WTC11 (cell line): ENCODE data around the gene DDI1. TPM values are rescaled to one million over a fixed set of nuclear protein-coding genes. Genes with fewer than 3 reads are reported as not detected.
A peak's percentile ranks its signal among the peaks of the same experiment; 100 is the strongest.

Experiments
- ATAC-seq: fragments of 200-7000 bp; cut with Tn5 transposase; 2 replicates; pipeline ENCODE4 v1.10.0; 2021; ENCODE audit warnings: mild to moderate bottlenecking, moderate library complexity
- CTCF ChIA-PET: fragments of 300-600 bp; sonication (Branson Sonifier 250); formaldehyde crosslinking; loops from one replicate; lab custom pipeline; 2021; ENCODE audit warnings: antibody characterized with exemption; lab: Charles Lee
- POLR2A ChIA-PET: fragments of 350-600 bp; sonication (Branson Sonifier 250); formaldehyde crosslinking; loops from one replicate; lab custom pipeline; 2021; ENCODE audit warnings: antibody characterized with exemption; lab: Charles Lee
- DNase-seq: peaks from one replicate; pipeline ENCODE4 v3.0.0; 2021; ENCODE audit warnings: low spot score
- H3K27ac Mint-ChIP-seq: 2 replicates; pipeline ENCODE4 v1.8.0; 2021; ENCODE audit warnings: mixed read lengths
- H3K27me3 Mint-ChIP-seq: 2 replicates; pipeline ENCODE4 v1.8.0; 2021; ENCODE audit warnings: low read depth, mild to moderate bottlenecking, moderate library complexity, mixed read lengths
- H3K36me3 Mint-ChIP-seq: 2 replicates; pipeline ENCODE4 v1.8.0; 2021; ENCODE audit warnings: mixed read lengths
- H3K4me1 Mint-ChIP-seq: 2 replicates; pipeline ENCODE4 v1.8.0; 2022; ENCODE audit warnings: mixed read lengths
- H3K4me3 Mint-ChIP-seq: 2 replicates; pipeline ENCODE4 v1.8.0; 2021; ENCODE audit warnings: mild to moderate bottlenecking, moderate library complexity, mixed read lengths
- H3K9me3 Mint-ChIP-seq: 2 replicates; pipeline ENCODE4 v1.8.0; 2021; ENCODE audit warnings: mixed read lengths
- ATF3 ChIP-seq: sonication (generic); formaldehyde crosslinking; conservative IDR thresholded peaks from 2 replicates; pipeline ENCODE4 v1.8.1; 2022; ENCODE audit warnings: mild to moderate bottlenecking, missing genetic modification reagents
- E2F4 ChIP-seq: sonication (generic); formaldehyde crosslinking; IDR thresholded peaks from 2 replicates; pipeline ENCODE4 v1.8.1; 2022; ENCODE audit warnings: low read depth, mild to moderate bottlenecking, moderate library complexity, missing genetic modification reagents, borderline replicate concordance
- ELF4 ChIP-seq: sonication (generic); formaldehyde crosslinking; IDR thresholded peaks from 2 replicates; pipeline ENCODE4 v1.8.1; 2022; ENCODE audit warnings: low read depth, mild to moderate bottlenecking, moderate library complexity, missing genetic modification reagents
- FOXK1 ChIP-seq: sonication (generic); formaldehyde crosslinking; IDR thresholded peaks from 2 replicates; pipeline ENCODE4 v1.8.0; 2022; ENCODE audit warnings: mild to moderate bottlenecking, moderate library complexity, missing genetic modification reagents
- HMGA2 ChIP-seq: fragments of 250-450 bp; sonication (Bioruptor Pico); IDR thresholded peaks from 2 replicates; pipeline ENCODE4 v1.4.0; 2021; ENCODE audit warnings: mild to moderate bottlenecking, moderate library complexity
- MLX ChIP-seq: sonication (generic); formaldehyde crosslinking; IDR thresholded peaks from 2 replicates; pipeline ENCODE4 v1.8.1; 2023; ENCODE audit warnings: mild to moderate bottlenecking, missing genetic modification reagents, moderate library complexity
- PRRX2 ChIP-seq: fragments of 250-450 bp; sonication (Bioruptor Pico); IDR thresholded peaks from 2 replicates; pipeline ENCODE4 v1.8.0; 2021; ENCODE audit warnings: mild to moderate bottlenecking
- SMAD3 ChIP-seq: sonication (generic); formaldehyde crosslinking; IDR thresholded peaks from 2 replicates; pipeline ENCODE4 v1.8.0; 2022; ENCODE audit warnings: missing genetic modification reagents, mild to moderate bottlenecking, borderline replicate concordance
- ZNF263 ChIP-seq: sonication (generic); formaldehyde crosslinking; IDR thresholded peaks from 2 replicates; pipeline ENCODE4 v1.8.1; 2022; ENCODE audit warnings: low read depth, mild to moderate bottlenecking, moderate library complexity, missing genetic modification reagents
- ZNF416 ChIP-seq: fragments of 250-450 bp; sonication (Bioruptor Pico); IDR thresholded peaks from 2 replicates; pipeline ENCODE4 v1.9.0; 2021; ENCODE audit warnings: mild to moderate bottlenecking, inconsistent platforms
- ZNF532 ChIP-seq: fragments of 250-450 bp; sonication (Bioruptor Pico); IDR thresholded peaks from 2 replicates; pipeline ENCODE4 v1.9.0; 2021; ENCODE audit warnings: mild to moderate bottlenecking, borderline replicate concordance
- total RNA-seq: library from RNA; stranded (reverse); gene quantifications from 3 replicates; pipeline ENCODE4 v1.2.3, GENCODE V29; 2021
- TF ChIP-seq, protein P1 (sequence below): sonication (generic); formaldehyde crosslinking; IDR thresholded peaks from 2 replicates; pipeline ENCODE4 v1.8.1; 2022; ENCODE audit warnings: low read depth, missing genetic modification reagents, borderline replicate concordance
- TF ChIP-seq, protein P2 (sequence below): sonication (generic); formaldehyde crosslinking; IDR thresholded peaks from 2 replicates; pipeline ENCODE4 v1.8.0; 2022; ENCODE audit warnings: missing genetic modification reagents
- TF ChIP-seq, protein P3 (sequence below): sonication (generic); formaldehyde crosslinking; IDR thresholded peaks from 2 replicates; pipeline ENCODE4 v1.8.0; 2022; ENCODE audit warnings: mild to moderate bottlenecking, missing genetic modification reagents

Gene DDI1
- total RNA-seq, 1 experiment from 2014 or later: not detected

- Mint-ChIP-seq H3K36me3 (no peaks in the 10 kb centered on the region; the same call in 1 of the 2 replicates), H3K27ac (peak overlapping the region; percentile 41; the same call in 1 of the 2 replicates), H3K27me3 (no peaks in the 10 kb centered on the region)
- CTCF ChIA-PET: interaction anchor here (0.7 kb wide), 1 partner anchor 316 kb away, joined by 4 read pairs; no protein-coding TSS in a partner anchor
- DNase-seq: peak; percentile 18
- TF ChIP-seq SMAD3 (CRISPR knock-in tag) (no peak), ELF4 (no peak), HMGA2 (no peak)
- TF ChIP-seq, all 79 proteins: peak for 0
- H3K4me3 Mint-ChIP-seq: no peak overlapping the region
- POLR2A ChIA-PET: no interaction called here
- peaks cover 15% of the 10 kb centered on the region for H3K9me3 Mint-ChIP-seq
- peak; percentile 94 for ATAC-seq
- peaks cover 22% of the 10 kb centered on the region for H3K4me1 Mint-ChIP-seq
Observed at GRCh38 chr11:103987629-103988594, 48.5 kb upstream of the DDI1 start.

DNA sequence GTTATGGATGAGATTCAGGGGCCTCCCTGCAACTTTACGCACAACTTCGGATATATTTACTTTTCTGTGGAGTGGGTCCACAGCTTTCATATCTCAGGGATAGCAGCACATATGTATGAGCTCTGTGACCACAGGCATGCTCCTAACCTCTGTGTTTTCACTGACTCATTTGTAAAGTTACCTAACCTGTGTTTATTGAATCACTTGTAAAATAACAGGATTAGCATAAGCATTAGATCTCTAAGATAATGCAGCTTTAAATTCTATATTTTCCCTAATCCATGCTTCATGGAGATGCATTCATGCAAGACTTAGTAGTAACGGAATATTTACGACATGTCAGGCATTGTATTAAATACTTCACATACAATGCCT lies 47.9 kb upstream of the DDI1 start:
- TF ChIP-seq, protein P1, sequence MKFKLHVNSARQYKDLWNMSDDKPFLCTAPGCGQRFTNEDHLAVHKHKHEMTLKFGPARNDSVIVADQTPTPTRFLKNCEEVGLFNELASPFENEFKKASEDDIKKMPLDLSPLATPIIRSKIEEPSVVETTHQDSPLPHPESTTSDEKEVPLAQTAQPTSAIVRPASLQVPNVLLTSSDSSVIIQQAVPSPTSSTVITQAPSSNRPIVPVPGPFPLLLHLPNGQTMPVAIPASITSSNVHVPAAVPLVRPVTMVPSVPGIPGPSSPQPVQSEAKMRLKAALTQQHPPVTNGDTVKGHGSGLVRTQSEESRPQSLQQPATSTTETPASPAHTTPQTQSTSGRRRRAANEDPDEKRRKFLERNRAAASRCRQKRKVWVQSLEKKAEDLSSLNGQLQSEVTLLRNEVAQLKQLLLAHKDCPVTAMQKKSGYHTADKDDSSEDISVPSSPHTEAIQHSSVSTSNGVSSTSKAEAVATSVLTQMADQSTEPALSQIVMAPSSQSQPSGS (CRISPR knock-in tag): no peak
- TF ChIP-seq, protein P2, sequence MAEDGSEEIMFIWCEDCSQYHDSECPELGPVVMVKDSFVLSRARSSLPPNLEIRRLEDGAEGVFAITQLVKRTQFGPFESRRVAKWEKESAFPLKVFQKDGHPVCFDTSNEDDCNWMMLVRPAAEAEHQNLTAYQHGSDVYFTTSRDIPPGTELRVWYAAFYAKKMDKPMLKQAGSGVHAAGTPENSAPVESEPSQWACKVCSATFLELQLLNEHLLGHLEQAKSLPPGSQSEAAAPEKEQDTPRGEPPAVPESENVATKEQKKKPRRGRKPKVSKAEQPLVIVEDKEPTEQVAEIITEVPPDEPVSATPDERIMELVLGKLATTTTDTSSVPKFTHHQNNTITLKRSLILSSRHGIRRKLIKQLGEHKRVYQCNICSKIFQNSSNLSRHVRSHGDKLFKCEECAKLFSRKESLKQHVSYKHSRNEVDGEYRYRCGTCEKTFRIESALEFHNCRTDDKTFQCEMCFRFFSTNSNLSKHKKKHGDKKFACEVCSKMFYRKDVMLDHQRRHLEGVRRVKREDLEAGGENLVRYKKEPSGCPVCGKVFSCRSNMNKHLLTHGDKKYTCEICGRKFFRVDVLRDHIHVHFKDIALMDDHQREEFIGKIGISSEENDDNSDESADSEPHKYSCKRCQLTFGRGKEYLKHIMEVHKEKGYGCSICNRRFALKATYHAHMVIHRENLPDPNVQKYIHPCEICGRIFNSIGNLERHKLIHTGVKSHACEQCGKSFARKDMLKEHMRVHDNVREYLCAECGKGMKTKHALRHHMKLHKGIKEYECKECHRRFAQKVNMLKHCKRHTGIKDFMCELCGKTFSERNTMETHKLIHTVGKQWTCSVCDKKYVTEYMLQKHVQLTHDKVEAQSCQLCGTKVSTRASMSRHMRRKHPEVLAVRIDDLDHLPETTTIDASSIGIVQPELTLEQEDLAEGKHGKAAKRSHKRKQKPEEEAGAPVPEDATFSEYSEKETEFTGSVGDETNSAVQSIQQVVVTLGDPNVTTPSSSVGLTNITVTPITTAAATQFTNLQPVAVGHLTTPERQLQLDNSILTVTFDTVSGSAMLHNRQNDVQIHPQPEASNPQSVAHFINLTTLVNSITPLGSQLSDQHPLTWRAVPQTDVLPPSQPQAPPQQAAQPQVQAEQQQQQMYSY (CRISPR knock-in tag): no peak
- TF ChIP-seq, protein P3, sequence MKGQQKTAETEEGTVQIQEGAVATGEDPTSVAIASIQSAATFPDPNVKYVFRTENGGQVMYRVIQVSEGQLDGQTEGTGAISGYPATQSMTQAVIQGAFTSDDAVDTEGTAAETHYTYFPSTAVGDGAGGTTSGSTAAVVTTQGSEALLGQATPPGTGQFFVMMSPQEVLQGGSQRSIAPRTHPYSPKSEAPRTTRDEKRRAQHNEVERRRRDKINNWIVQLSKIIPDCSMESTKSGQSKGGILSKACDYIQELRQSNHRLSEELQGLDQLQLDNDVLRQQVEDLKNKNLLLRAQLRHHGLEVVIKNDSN (CRISPR knock-in tag): no peak
- TF ChIP-seq, all 79 proteins: peak for 0
- Mint-ChIP-seq H3K36me3 (no peaks in the 10 kb centered on the region; the same call in 1 of the 2 replicates), H3K27me3 (no peaks in the 10 kb centered on the region), H3K27ac (no peak overlapping the region), H3K4me3 (no peak overlapping the region), H3K4me1 (peaks cover 22% of the 10 kb centered on the region), H3K9me3 (peaks cover 10% of the 10 kb centered on the region)
- POLR2A ChIA-PET: no interaction called here
- ATAC-seq: no peak
- no peak for DNase-seq
- CTCF ChIA-PET: no interaction called here

DNA sequence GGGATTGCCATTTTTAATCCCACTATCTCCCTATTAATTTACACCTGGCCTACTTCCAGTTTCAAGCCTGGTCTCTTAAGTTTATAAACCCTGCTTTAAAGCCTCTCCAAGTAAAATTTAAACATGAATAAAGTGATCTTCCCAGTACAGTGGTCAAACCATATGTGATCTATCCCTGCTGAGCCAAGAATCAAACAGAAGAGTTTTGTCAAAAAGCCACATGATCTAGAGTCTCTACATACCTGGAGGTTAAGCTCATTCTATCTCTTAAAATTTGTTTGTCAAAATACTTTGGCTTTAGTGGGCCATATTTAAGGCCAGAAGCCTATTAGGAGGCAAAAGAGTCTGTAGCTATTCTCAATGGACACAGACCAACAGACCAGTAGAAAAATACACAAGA lies 42.9 kb upstream of the DDI1 start:
- no peak overlapping the region for H3K27ac Mint-ChIP-seq
- no peaks in the 10 kb centered on the region for H3K9me3 Mint-ChIP-seq
- H3K4me3 Mint-ChIP-seq: no peak overlapping the region
- CTCF ChIA-PET: no interaction called here
- no peak for DNase-seq
- POLR2A ChIA-PET: no interaction called here
- H3K27me3 Mint-ChIP-seq: no peaks in the 10 kb centered on the region
- H3K4me1 Mint-ChIP-seq: peaks cover 1% of the 10 kb centered on the region; the same call in 1 of the 2 replicates
- H3K36me3 Mint-ChIP-seq: no peaks in the 10 kb centered on the region
- ATAC-seq: no peak
- TF ChIP-seq MLX (no peak), PRRX2 (CRISPR knock-in tag) (no peak), FOXK1 (no peak), ZNF416 (CRISPR knock-in tag) (no peak), ZNF532 (CRISPR knock-in tag) (no peak), E2F4 (CRISPR knock-in tag) (no peak), ZNF263 (CRISPR knock-in tag) (no peak), ATF3 (CRISPR knock-in tag) (no peak)
- TF ChIP-seq, protein P3 (CRISPR knock-in tag): no peak
